ENCODE measurements around the gene PANK2.

GRCh38 chr20:3935956-3936340 is 46.8 kb downstream of the PANK2 start:
- TF ChIP-seq EZH2 (IDR thresholded peaks at IDR 0.05; ENCODE audit: low read depth, unreplicated experiment) (no peak), CTCF (conservative IDR thresholded peaks at IDR 0.05; ENCODE audit: low read depth in 2 of 2) (no peak), ZNF462 (CRISPR knock-in tag; IDR thresholded peaks at IDR 0.05) (no peak), POLR2AphosphoS5 (IDR thresholded peaks at IDR 0.05; ENCODE audit: low read depth) (no peak), EZH2phosphoT487 (IDR thresholded peaks at IDR 0.05; ENCODE audit: unreplicated experiment) (no peak), CREB1 (CRISPR knock-in tag; IDR thresholded peaks at IDR 0.05; ENCODE audit: low read depth) (no peak), ETS1 (IDR thresholded peaks at IDR 0.05) (no peak), JUNB (IDR thresholded peaks at IDR 0.05; ENCODE audit: unreplicated experiment) (no peak), REST (IDR thresholded peaks at IDR 0.05; ENCODE audit: unreplicated experiment) (no peak), STAT1 (IDR thresholded peaks at IDR 0.05; ENCODE audit: unreplicated experiment) (no peak), NANOG (IDR thresholded peaks at IDR 0.05; ENCODE audit: borderline replicate concordance) (no peak)

All from GM23338 (cell line).